Astrocyte (in vitro differentiated cells and primary cell): ENCODE measurements around the gene ASB18.

Experiments
- CTCF ChIP-seq: IDR thresholded peaks from 2 replicates; pipeline ENCODE4 v1.5.1; 2011; ENCODE audit warnings: low read depth, mild to moderate bottlenecking, inconsistent platforms, low read length, moderate library complexity; ENCODE audit not compliant: insufficient read depth
- EZH2 ChIP-seq: IDR thresholded peaks from 2 replicates; pipeline ENCODE4 v1.6.1; 2012; ENCODE audit warnings: mild to moderate bottlenecking, low read length, inconsistent platforms; ENCODE audit not compliant: insufficient read depth

GRCh38 chr2:236180076-236180816 is 84.0 kb downstream of the ASB18 start:
- TF ChIP-seq CTCF: no peak
- TF ChIP-seq EZH2: no peak
